ENCODE data around the gene NID1. TPM values are rescaled to one million over a fixed set of nuclear protein-coding genes. Genes with fewer than 3 reads are reported as not detected.

Gene NID1
- polyA plus RNA-seq, 1 donor (not counting 4 experiments of a cell fraction or from before 2014, with no cell fraction given): 1.8 TPM

GRCh38 chr1:236103059-236103458, 38.2 kb upstream of the NID1 start:
- Histone ChIP-seq H3K4me2 (ENCODE audit: control insufficient read depth, extremely low read depth, insufficient read depth, low read depth, low read length) (no peak overlapping the region), H3K79me2 (ENCODE audit: control insufficient read depth, insufficient read depth, low read length) (no peaks in the 10 kb centered on the region), H3K9ac (ENCODE audit: control insufficient read depth, extremely low read depth, insufficient read depth, low read length) (no peak overlapping the region), H3K27me3 (ENCODE audit: control insufficient read depth, extremely low read depth, insufficient read depth, low read length) (peaks cover 6% of the 10 kb centered on the region), H3K4me3 (ENCODE audit: control insufficient read depth in 2 of 3, extremely low read depth in 1 of 3, insufficient read depth in 2 of 3, low read depth in 1 of 3, low read length in 3 of 3) (no peak overlapping the region), H3K36me3 (ENCODE audit: control insufficient read depth in 2 of 2, extremely low read depth in 1 of 2, insufficient read depth in 2 of 2, low read length in 2 of 2) (no peaks in the 10 kb centered on the region), H2AFZ (ENCODE audit: control insufficient read depth, low read length) (no peak overlapping the region), H3K4me1 (ENCODE audit: control insufficient read depth, extremely low read depth, insufficient read depth, low read length) (peaks cover 9% of the 10 kb centered on the region), H3K9me1 (ENCODE audit: control insufficient read depth, extremely low read depth, insufficient read depth, low read length) (no peaks in the 10 kb centered on the region), H4K20me1 (ENCODE audit: control insufficient read depth, extremely low read depth, insufficient read depth, low read length) (no peaks in the 10 kb centered on the region), H3K9me3 (ENCODE audit: control insufficient read depth, low read depth, low read length) (no peaks in the 10 kb centered on the region), H3K27ac (ENCODE audit: control insufficient read depth, insufficient read depth, low read length) (no peak overlapping the region)
- DNase-seq (ENCODE audit: low read depth, low spot score): no peak
- dilution Hi-C loops (cut with MboI; ENCODE audit: extremely low pct_ligation_motif_present, low sequenced_read_pairs): no loop called here
- no peak for FAIRE-seq
- TF ChIP-seq CTCF (optimal IDR thresholded peaks at IDR 0.05 in 1 of 3, IDR thresholded peaks at IDR 0.05 in 1 of 3, conservative IDR thresholded peaks at IDR 0.05 in 1 of 3; ENCODE audit: extremely low read depth in 1 of 3, insufficient read depth in 2 of 3, low read length in 3 of 3) (no peak), EZH2 (IDR thresholded peaks at IDR 0.05; ENCODE audit: low read length) (no peak)

GRCh38 chr1:236102611-236103010, 37.7 kb upstream of the NID1 start:
- H3K4me3 ChIP-seq (ENCODE audit: control insufficient read depth in 2 of 3, extremely low read depth in 1 of 3, insufficient read depth in 2 of 3, low read depth in 1 of 3, low read length in 3 of 3): no peak overlapping the region
- DNase-seq (ENCODE audit: low read depth, low spot score) (no peak), FAIRE-seq (no peak)
- no peaks in the 10 kb centered on the region for H3K9me3 ChIP-seq (ENCODE audit: control insufficient read depth, low read depth, low read length)
- no peak overlapping the region for H3K9ac ChIP-seq (ENCODE audit: control insufficient read depth, extremely low read depth, insufficient read depth, low read length)
- TF ChIP-seq EZH2 (IDR thresholded peaks at IDR 0.05; ENCODE audit: low read length) (no peak), CTCF (optimal IDR thresholded peaks at IDR 0.05 in 1 of 3, IDR thresholded peaks at IDR 0.05 in 1 of 3, conservative IDR thresholded peaks at IDR 0.05 in 1 of 3; ENCODE audit: extremely low read depth in 1 of 3, insufficient read depth in 2 of 3, low read length in 3 of 3) (no peak)
- H2AFZ ChIP-seq (ENCODE audit: control insufficient read depth, low read length): no peak overlapping the region
- H4K20me1 ChIP-seq (ENCODE audit: control insufficient read depth, extremely low read depth, insufficient read depth, low read length): no peaks in the 10 kb centered on the region
- H3K79me2 ChIP-seq (ENCODE audit: control insufficient read depth, insufficient read depth, low read length): no peaks in the 10 kb centered on the region
- dilution Hi-C loops (cut with MboI; ENCODE audit: extremely low pct_ligation_motif_present, low sequenced_read_pairs): no loop called here
- peaks cover 9% of the 10 kb centered on the region for H3K4me1 ChIP-seq (ENCODE audit: control insufficient read depth, extremely low read depth, insufficient read depth, low read length)
- no peak overlapping the region for H3K27ac ChIP-seq (ENCODE audit: control insufficient read depth, insufficient read depth, low read length)
- no peak overlapping the region for H3K4me2 ChIP-seq (ENCODE audit: control insufficient read depth, extremely low read depth, insufficient read depth, low read depth, low read length)
- H3K27me3 ChIP-seq (ENCODE audit: control insufficient read depth, extremely low read depth, insufficient read depth, low read length): peaks cover 6% of the 10 kb centered on the region
- no peaks in the 10 kb centered on the region for H3K36me3 ChIP-seq (ENCODE audit: control insufficient read depth in 2 of 2, extremely low read depth in 1 of 2, insufficient read depth in 2 of 2, low read length in 2 of 2)
- H3K9me1 ChIP-seq (ENCODE audit: control insufficient read depth, extremely low read depth, insufficient read depth, low read length): no peaks in the 10 kb centered on the region

Measured in keratinocyte (primary cell).